Hematopoietic multipotent progenitor cell treated with erythropoietin and hydrocortisone succinate and interleukin-3 and kit ligand, for 17 days (in vitro differentiated cells): ENCODE results near the gene LIMS1.
"Not testable (repeated sequence)": the region's sequence is repeated elsewhere in the genome, so short reads cannot be mapped to it uniquely, and the experiment has no call there.

Experiments
- DNase-seq: peaks from one replicate; pipeline ENCODE4 v3.0.0-alpha.2; 2015; ENCODE audit warnings: low spot score

Gene LIMS1

GRCh38 chr2:108587621-108588020 lies 53.4 kb downstream of the LIMS1 start:
- peak; percentile 43 for DNase-seq

GRCh38 chr2:108588070-108588668 lies 53.9 kb downstream of the LIMS1 start:
- peak; percentile 66 for DNase-seq

GRCh38 chr2:108589372-108589771 lies 55.1 kb downstream of the LIMS1 start:
- DNase-seq = no peak

- DNase-seq = no peak
Observed at GRCh38 chr2:108589781-108590180, 55.5 kb downstream of the LIMS1 start.

GRCh38 chr2:108591163-108591562 lies 56.9 kb downstream of the LIMS1 start:
- DNase-seq = no peak

- no peak for DNase-seq
Observed at GRCh38 chr2:108593547-108594098, 59.4 kb downstream of the LIMS1 start.

- peak; percentile 16 for DNase-seq
Observed at GRCh38 chr2:108594132-108594981, 60.1 kb downstream of the LIMS1 start.

- DNase-seq = peak; percentile 40
Observed at GRCh38 chr2:108594982-108595464, 60.8 kb downstream of the LIMS1 start.

GRCh38 chr2:108595771-108596170 lies 61.5 kb downstream of the LIMS1 start:
- DNase-seq = not testable (repeated sequence)

- DNase-seq = not testable (repeated sequence)
Observed at GRCh38 chr2:108597105-108597744, 63.0 kb downstream of the LIMS1 start.

- not testable (repeated sequence) for DNase-seq
Observed at GRCh38 chr2:108601199-108601598, 66.9 kb downstream of the LIMS1 start.

- no peak for DNase-seq
Observed at GRCh38 chr2:108602422-108602821, 68.2 kb downstream of the LIMS1 start.

- no peak for DNase-seq
Observed at GRCh38 chr2:108604196-108604595, 69.9 kb downstream of the LIMS1 start.

GRCh38 chr2:108605947-108606346 lies 71.7 kb downstream of the LIMS1 start:
- DNase-seq = no peak

- DNase-seq = peak; percentile 35
Observed at GRCh38 chr2:108607706-108608301, 73.5 kb downstream of the LIMS1 start.

- no peak for DNase-seq
Observed at GRCh38 chr2:108611021-108611420, 76.8 kb downstream of the LIMS1 start.

- no peak for DNase-seq
Observed at GRCh38 chr2:108612153-108612513, 77.9 kb downstream of the LIMS1 start.

- DNase-seq = no peak
Observed at GRCh38 chr2:108612514-108613183, 78.4 kb downstream of the LIMS1 start.

- DNase-seq = no peak
Observed at GRCh38 chr2:108613261-108614042, 79.2 kb downstream of the LIMS1 start.

- DNase-seq = no peak
Observed at GRCh38 chr2:108614043-108614545, 79.8 kb downstream of the LIMS1 start.

GRCh38 chr2:108614659-108615058 lies 80.4 kb downstream of the LIMS1 start:
- DNase-seq = no peak
